Activated T-helper 1 cell treated with anti-CD3 and anti-CD28 coated beads, Interleukin-12 subunit alpha, Interleukin-12 subunit beta, Interleukin-2, Interleukin-4 antibody, amounts not matched to agents 30 ng/mL and 10 ng/mL and 1 ng/mL, durations not matched to agents 14 hours and 24 hours and 36 hours (primary cell): Measurements from ENCODE around the gene PPP2R5E. TPM values are rescaled to one million over a fixed set of nuclear protein-coding genes. Genes with fewer than 3 reads are reported as not detected.
"Not testable (repeated sequence)": the region's sequence is repeated elsewhere in the genome, so short reads cannot be mapped to it uniquely, and the experiment has no call there.

Source experiments
- DNase-seq: peaks from one replicate; pipeline ENCODE4 v3.0.0; 2021; ENCODE audit warnings: low spot score
- H3K27ac Mint-ChIP-seq: one replicate; pipeline ENCODE4 v1.8.0; 2021; ENCODE audit warnings: mild to moderate bottlenecking, mixed read lengths
- H3K27me3 Mint-ChIP-seq: one replicate; pipeline ENCODE4 v1.8.0; 2022; ENCODE audit warnings: mild to moderate bottlenecking, moderate library complexity, mixed read lengths; ENCODE audit not compliant: insufficient read depth
- H3K36me3 Mint-ChIP-seq: one replicate; pipeline ENCODE4 v1.8.0; 2021; ENCODE audit warnings: low read depth, mixed read lengths
- H3K4me1 Mint-ChIP-seq: one replicate; pipeline ENCODE4 v1.8.0; 2021; ENCODE audit warnings: low read depth, mixed read lengths
- H3K4me3 Mint-ChIP-seq: one replicate; pipeline ENCODE4 v1.8.0; 2021; ENCODE audit warnings: mild to moderate bottlenecking, moderate library complexity, mixed read lengths
- H3K9me3 Mint-ChIP-seq: one replicate; pipeline ENCODE4 v1.8.0; 2021; ENCODE audit warnings: mixed read lengths
- intact Hi-C: fragments of 100-400 bp; cut with micrococcal nuclease; formaldehyde crosslinking; loops from one replicate; pipeline ENCODE4 v1.15.1; 2024
- total RNA-seq: library from RNA; stranded (reverse); gene quantifications from 2 replicates; pipeline ENCODE4 v1.2.3, GENCODE V29; 2022

PPP2R5E gene
- total RNA-seq, 1 donor from 2014 or later = 47.6 TPM

GRCh38 chr14:63404906-63405305 lies 138.3 kb downstream of the PPP2R5E start:
- Mint-ChIP-seq H3K9me3 (no peaks in the 10 kb centered on the region), H3K4me1 (peaks cover 9% of the 10 kb centered on the region), H3K4me3 (no peak overlapping the region), H3K27ac (no peak overlapping the region), H3K27me3 (no peaks in the 10 kb centered on the region), H3K36me3 (peaks cover 5% of the 10 kb centered on the region)
- no peak for DNase-seq
- intact Hi-C loops = no loop called here

- DNase-seq = no peak
- Mint-ChIP-seq H3K4me1 (peaks cover 16% of the 10 kb centered on the region), H3K27me3 (no peaks in the 10 kb centered on the region), H3K27ac (no peak overlapping the region), H3K9me3 (peaks cover 4% of the 10 kb centered on the region), H3K36me3 (peaks cover 17% of the 10 kb centered on the region), H3K4me3 (no peak overlapping the region)
- intact Hi-C loops = no loop called here
Observed at GRCh38 chr14:63401646-63402045, 141.5 kb downstream of the PPP2R5E start.

GRCh38 chr14:63398952-63399351 lies 144.2 kb downstream of the PPP2R5E start:
- Mint-ChIP-seq H3K36me3 (peaks cover 25% of the 10 kb centered on the region), H3K9me3 (peaks cover 4% of the 10 kb centered on the region), H3K4me3 (no peak overlapping the region), H3K4me1 (peaks cover 27% of the 10 kb centered on the region), H3K27me3 (no peaks in the 10 kb centered on the region), H3K27ac (no peak overlapping the region)
- intact Hi-C loops = no loop called here
- DNase-seq = no peak

- peaks cover 4% of the 10 kb centered on the region for H3K9me3 Mint-ChIP-seq
- H3K4me1 Mint-ChIP-seq = peaks cover 18% of the 10 kb centered on the region
- intact Hi-C loops = no loop called here
- H3K4me3 Mint-ChIP-seq = no peak overlapping the region
- no peak for DNase-seq
- peak overlapping the region; percentile 61 for H3K27ac Mint-ChIP-seq
- no peaks in the 10 kb centered on the region for H3K27me3 Mint-ChIP-seq
- H3K36me3 Mint-ChIP-seq = peaks cover 34% of the 10 kb centered on the region
Observed at GRCh38 chr14:63394841-63395240, 148.3 kb downstream of the PPP2R5E start.

GRCh38 chr14:63394432-63394831 lies 148.7 kb downstream of the PPP2R5E start:
- Mint-ChIP-seq H3K27me3 (no peaks in the 10 kb centered on the region), H3K9me3 (peaks cover 4% of the 10 kb centered on the region), H3K27ac (no peak overlapping the region), H3K36me3 (peaks cover 32% of the 10 kb centered on the region), H3K4me3 (no peak overlapping the region), H3K4me1 (peaks cover 18% of the 10 kb centered on the region)
- intact Hi-C loops = no loop called here
- DNase-seq = no peak

- Mint-ChIP-seq H3K36me3 (peaks cover 28% of the 10 kb centered on the region), H3K27ac (no peak overlapping the region), H3K4me1 (peaks cover 12% of the 10 kb centered on the region), H3K9me3 (no peaks in the 10 kb centered on the region), H3K27me3 (no peaks in the 10 kb centered on the region), H3K4me3 (no peak overlapping the region)
- DNase-seq = no peak
- intact Hi-C loops = no loop called here
Observed at GRCh38 chr14:63393012-63393411, 150.2 kb downstream of the PPP2R5E start.

- Mint-ChIP-seq H3K9me3 (no peaks in the 10 kb centered on the region), H3K27ac (no peak overlapping the region), H3K36me3 (peaks cover 30% of the 10 kb centered on the region), H3K4me3 (no peak overlapping the region), H3K4me1 (peaks cover 12% of the 10 kb centered on the region), H3K27me3 (no peaks in the 10 kb centered on the region)
- intact Hi-C loops = no loop called here
- DNase-seq = no peak
Observed at GRCh38 chr14:63392236-63392635, 150.9 kb downstream of the PPP2R5E start.

- H3K4me3 Mint-ChIP-seq = no peak overlapping the region
- no peaks in the 10 kb centered on the region for H3K27me3 Mint-ChIP-seq
- peaks cover 37% of the 10 kb centered on the region for H3K36me3 Mint-ChIP-seq
- peak; percentile 35 for DNase-seq
- peaks cover 8% of the 10 kb centered on the region for H3K4me1 Mint-ChIP-seq
- intact Hi-C loops = loop anchor here (1.0 to 10.0 kb wide), 4 partner anchors 154 to 916 kb away; partner anchors contain the start of genes PPP2R5E and WDR89
- no peak overlapping the region for H3K27ac Mint-ChIP-seq
- H3K9me3 Mint-ChIP-seq = no peaks in the 10 kb centered on the region
Observed at GRCh38 chr14:63388766-63389431, 154.3 kb downstream of the PPP2R5E start.

- Mint-ChIP-seq H3K27ac (no peak overlapping the region), H3K27me3 (no peaks in the 10 kb centered on the region), H3K36me3 (peaks cover 37% of the 10 kb centered on the region), H3K9me3 (no peaks in the 10 kb centered on the region), H3K4me1 (peaks cover 18% of the 10 kb centered on the region), H3K4me3 (no peak overlapping the region)
- intact Hi-C loops = loop anchor here (2.0 to 10.0 kb wide), 2 partner anchors 253 to 917 kb away; partner anchors contain the start of gene WDR89
- no peak for DNase-seq
Observed at GRCh38 chr14:63387711-63388110, 155.5 kb downstream of the PPP2R5E start.

- Mint-ChIP-seq H3K27me3 (no peaks in the 10 kb centered on the region), H3K9me3 (no peaks in the 10 kb centered on the region), H3K4me1 (peaks cover 18% of the 10 kb centered on the region), H3K27ac (peak overlapping the region; percentile 58), H3K4me3 (no peak overlapping the region), H3K36me3 (peaks cover 35% of the 10 kb centered on the region)
- DNase-seq = peak; percentile 31
- intact Hi-C loops = loop anchor here (10.0 kb wide), 1 partner anchor 921 kb away; no protein-coding TSS in a partner anchor
Observed at GRCh38 chr14:63383776-63384367, 159.3 kb downstream of the PPP2R5E start.

- H3K36me3 Mint-ChIP-seq = peaks cover 21% of the 10 kb centered on the region
- H3K27me3 Mint-ChIP-seq = no peaks in the 10 kb centered on the region
- intact Hi-C loops = no loop called here
- DNase-seq = no peak
- no peak overlapping the region for H3K4me3 Mint-ChIP-seq
- peaks cover 6% of the 10 kb centered on the region for H3K4me1 Mint-ChIP-seq
- H3K27ac Mint-ChIP-seq = no peak overlapping the region
- no peaks in the 10 kb centered on the region for H3K9me3 Mint-ChIP-seq
Observed at GRCh38 chr14:63378444-63378843, 164.7 kb downstream of the PPP2R5E start.

GRCh38 chr14:63375769-63376168 lies 167.4 kb downstream of the PPP2R5E start:
- H3K4me3 Mint-ChIP-seq = no peak overlapping the region
- no peak overlapping the region for H3K27ac Mint-ChIP-seq
- DNase-seq = no peak
- H3K4me1 Mint-ChIP-seq = no peaks in the 10 kb centered on the region
- intact Hi-C loops = no loop called here
- H3K36me3 Mint-ChIP-seq = peaks cover 20% of the 10 kb centered on the region
- no peaks in the 10 kb centered on the region for H3K9me3 Mint-ChIP-seq
- no peaks in the 10 kb centered on the region for H3K27me3 Mint-ChIP-seq

GRCh38 chr14:63371613-63372012 lies 171.6 kb downstream of the PPP2R5E start:
- H3K27me3 Mint-ChIP-seq, intact Hi-C loops, H3K27ac Mint-ChIP-seq, H3K9me3 Mint-ChIP-seq, H3K4me3 Mint-ChIP-seq, DNase-seq, H3K4me1 Mint-ChIP-seq: not testable (repeated sequence)
- peaks cover 14% of the 10 kb centered on the region for H3K36me3 Mint-ChIP-seq
